Astrocyte (in vitro differentiated cells and primary cell): Measurements from ENCODE around the gene PDCD5. TPM values are rescaled to one million over a fixed set of nuclear protein-coding genes. Genes with fewer than 3 reads are reported as not detected.
"Not testable (repeated sequence)": the region's sequence is repeated elsewhere in the genome, so short reads cannot be mapped to it uniquely, and the experiment has no call there.

ENCODE experiments used
- DNase-seq: peaks from one replicate; pipeline ENCODE4 v3.0.0-alpha.2; 2010; ENCODE audit warnings: low read depth
- FAIRE-seq: peaks from 2 replicates; lab custom pipeline; 2011; peaks lifted over from hg19 to GRCh38; lab: Jason Lieb, UNC
- H2AFZ ChIP-seq: 2 replicates; pipeline ENCODE4 v1.6.0; 2012; ENCODE audit warnings: low read depth, low read length, inconsistent platforms
- H3K27ac ChIP-seq: 2 replicates; pipeline ENCODE4 v1.5.1; 2011; ENCODE audit warnings: low read depth, low read length, inconsistent platforms
- H3K27me3 ChIP-seq: 2 replicates; pipeline ENCODE4 v1.6.0; 2011; ENCODE audit warnings: low read length, inconsistent platforms; ENCODE audit not compliant: insufficient read depth
- H3K36me3 ChIP-seq: 2 replicates; pipeline ENCODE4 v1.5.1; 2011; ENCODE audit warnings: low read length, inconsistent platforms; ENCODE audit not compliant: insufficient read depth
- H3K4me1 ChIP-seq: 2 replicates; pipeline ENCODE4 v1.5.1; 2011; ENCODE audit warnings: low read length, inconsistent platforms; ENCODE audit not compliant: insufficient read depth
- H3K4me2 ChIP-seq: 2 replicates; pipeline ENCODE4 v1.6.0; 2012; ENCODE audit warnings: low read length, inconsistent platforms
- H3K4me3 ChIP-seq: 2 replicates; pipeline ENCODE4 v1.5.1; 2011; ENCODE audit warnings: low read depth, mild to moderate bottlenecking, low read length, inconsistent platforms; ENCODE audit not compliant: insufficient read depth
- H3K79me2 ChIP-seq: 2 replicates; pipeline ENCODE4 v1.6.0; 2012; ENCODE audit warnings: mild to moderate bottlenecking, low read length, inconsistent platforms; ENCODE audit not compliant: insufficient read depth
- H3K9ac ChIP-seq: 2 replicates; pipeline ENCODE4 v1.6.0; 2012; ENCODE audit warnings: mild to moderate bottlenecking, low read length, inconsistent platforms
- H3K9me3 ChIP-seq: 2 replicates; pipeline ENCODE4 v1.5.1; 2012; ENCODE audit warnings: low read depth, mild to moderate bottlenecking, low read length, inconsistent platforms; ENCODE audit not compliant: insufficient read depth
- H4K20me1 ChIP-seq: 2 replicates; pipeline ENCODE4 v1.6.0; 2012; ENCODE audit warnings: low read length, inconsistent platforms; ENCODE audit not compliant: insufficient read depth
- H3K27ac Mint-ChIP-seq: one replicate; pipeline ENCODE4 v1.8.0; 2021; ENCODE audit warnings: mild to moderate bottlenecking, mixed read lengths; ENCODE audit not compliant: unreplicated experiment
- H3K27me3 Mint-ChIP-seq: one replicate; pipeline ENCODE4 v1.8.0; 2021; ENCODE audit warnings: low read depth, mixed read lengths; ENCODE audit not compliant: unreplicated experiment
- H3K36me3 Mint-ChIP-seq: one replicate; pipeline ENCODE4 v1.8.0; 2021; ENCODE audit warnings: low read depth, mixed read lengths; ENCODE audit not compliant: unreplicated experiment
- H3K4me1 Mint-ChIP-seq: one replicate; pipeline ENCODE4 v1.8.0; 2021; ENCODE audit warnings: low read depth, mixed read lengths; ENCODE audit not compliant: unreplicated experiment
- H3K4me3 Mint-ChIP-seq: one replicate; pipeline ENCODE4 v1.8.0; 2021; ENCODE audit warnings: mild to moderate bottlenecking, moderate library complexity, mixed read lengths; ENCODE audit not compliant: unreplicated experiment
- H3K9me3 Mint-ChIP-seq: one replicate; pipeline ENCODE4 v1.8.0; 2021; ENCODE audit warnings: mild to moderate bottlenecking, mixed read lengths; ENCODE audit not compliant: unreplicated experiment
- CTCF ChIP-seq: IDR thresholded peaks from 2 replicates; pipeline ENCODE4 v1.5.1; 2011; ENCODE audit warnings: low read depth, mild to moderate bottlenecking, inconsistent platforms, low read length, moderate library complexity; ENCODE audit not compliant: insufficient read depth
- EZH2 ChIP-seq: IDR thresholded peaks from 2 replicates; pipeline ENCODE4 v1.6.1; 2012; ENCODE audit warnings: mild to moderate bottlenecking, low read length, inconsistent platforms; ENCODE audit not compliant: insufficient read depth
- total RNA-seq: library from RNA; stranded (reverse); gene quantifications from 2 replicates; pipeline ENCODE4 v1.2.1, GENCODE V29; 2021

The PDCD5 gene
- total RNA-seq, 1 donor from 2014 or later, result 127 TPM

GRCh38 chr19:32581705-32582179 lies 752 bp downstream of the PDCD5 start:
- Histone ChIP-seq H3K4me1 (no peaks in the 10 kb centered on the region), H3K4me3 (peak overlapping the region; percentile 92), H3K36me3 (peaks cover 26% of the 10 kb centered on the region), H3K27me3 (no peaks in the 10 kb centered on the region), H2AFZ (peak overlapping the region; percentile 72), H3K4me2 (peak overlapping the region; percentile 87), H3K9me3 (no peaks in the 10 kb centered on the region), H3K79me2 (peaks cover 42% of the 10 kb centered on the region), H3K9ac (peak overlapping the region; percentile 97), H3K27ac (peak overlapping the region; percentile 86), H4K20me1 (peaks cover 32% of the 10 kb centered on the region)
- TF ChIP-seq CTCF (no peak), EZH2 (no peak)
- FAIRE-seq (no peak), DNase-seq (peak; percentile 47)
- Mint-ChIP-seq H3K27ac (peak overlapping the region; percentile 11), H3K36me3 (peaks cover 13% of the 10 kb centered on the region), H3K4me1 (no peaks in the 10 kb centered on the region), H3K9me3 (no peaks in the 10 kb centered on the region), H3K27me3 (peaks cover 6% of the 10 kb centered on the region), H3K4me3 (peak overlapping the region; percentile 90)

GRCh38 chr19:32587747-32588504 lies 6.9 kb downstream of the PDCD5 start:
- H3K27me3 Mint-ChIP-seq, H3K27ac Mint-ChIP-seq, H3K27ac ChIP-seq, H3K27me3 ChIP-seq, H3K4me3 Mint-ChIP-seq, H3K9me3 Mint-ChIP-seq, H3K4me1 Mint-ChIP-seq, H3K4me1 ChIP-seq, H3K9me3 ChIP-seq, DNase-seq, H3K4me3 ChIP-seq, H2AFZ ChIP-seq, FAIRE-seq, H3K9ac ChIP-seq, H3K4me2 ChIP-seq: not testable (repeated sequence)
- peaks cover 33% of the 10 kb centered on the region for H3K36me3 Mint-ChIP-seq
- peaks cover 22% of the 10 kb centered on the region for H3K79me2 ChIP-seq
- peaks cover 22% of the 10 kb centered on the region for H4K20me1 ChIP-seq
- H3K36me3 ChIP-seq, result peaks cover 31% of the 10 kb centered on the region

- no peak overlapping the region for H3K27ac ChIP-seq
- Mint-ChIP-seq H3K27ac (no peak overlapping the region), H3K4me3 (no peak overlapping the region), H3K36me3 (peaks cover 23% of the 10 kb centered on the region), H3K27me3 (no peaks in the 10 kb centered on the region), H3K9me3 (no peaks in the 10 kb centered on the region), H3K4me1 (no peaks in the 10 kb centered on the region)
- H3K4me1 ChIP-seq, result no peaks in the 10 kb centered on the region
- no peak for FAIRE-seq
- H3K9me3 ChIP-seq, result no peaks in the 10 kb centered on the region
- no peak for DNase-seq
- H3K79me2 ChIP-seq, result no peaks in the 10 kb centered on the region
- H3K9ac ChIP-seq, result no peak overlapping the region
- H2AFZ ChIP-seq, result no peak overlapping the region
- H3K36me3 ChIP-seq, result peaks cover 35% of the 10 kb centered on the region
- H3K4me3 ChIP-seq, result no peak overlapping the region
- H4K20me1 ChIP-seq, result no peaks in the 10 kb centered on the region
- no peak overlapping the region for H3K4me2 ChIP-seq
- no peaks in the 10 kb centered on the region for H3K27me3 ChIP-seq
- TF ChIP-seq EZH2 (no peak), CTCF (no peak)
Measured at GRCh38 chr19:32594021-32594420, 13.0 kb downstream of the PDCD5 start.
